SU-DHL-6 (cell line): Measurements from ENCODE around the gene EDA.

Experiments used
- EZH2phosphoT487 ChIP-seq: fragments of 200-600 bp; sonication (generic), shearing (Covaris generic); conservative IDR thresholded peaks from 2 replicates; pipeline ENCODE4 v1.6.1; 2018; ENCODE audit warnings: mild to moderate bottlenecking, antibody characterized with exemption, low read length, moderate library complexity, mixed read lengths
- TF ChIP-seq, protein P1 (sequence below): fragments of 200-600 bp; sonication (generic); IDR thresholded peaks from one replicate; pipeline ENCODE4 v1.5.1; 2017; ENCODE audit warnings: antibody characterized with exemption, mild to moderate bottlenecking, low read length, moderate library complexity; ENCODE audit not compliant: insufficient read depth, poor library complexity, severe bottlenecking

DNA sequence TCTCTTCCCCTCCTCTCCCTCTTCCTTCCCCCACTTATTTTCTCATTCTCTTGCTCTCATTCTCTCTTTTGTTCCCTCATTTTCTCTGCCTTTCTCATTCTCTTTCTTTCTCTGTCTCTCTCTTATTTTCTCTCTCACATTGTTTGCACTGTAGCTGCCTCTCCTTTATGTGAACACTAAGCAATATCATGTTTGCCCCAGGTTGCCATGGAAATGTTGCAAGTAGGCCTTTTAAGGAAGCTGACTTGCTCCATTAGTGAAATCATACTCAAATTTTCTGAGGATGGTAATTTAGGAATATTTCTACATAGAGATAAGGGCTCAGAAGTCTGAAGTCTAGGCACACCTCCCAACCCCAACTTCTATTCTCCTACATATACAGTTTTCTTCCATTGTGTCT is 130.1 kb downstream of the EDA start:
- TF ChIP-seq, protein P1, sequence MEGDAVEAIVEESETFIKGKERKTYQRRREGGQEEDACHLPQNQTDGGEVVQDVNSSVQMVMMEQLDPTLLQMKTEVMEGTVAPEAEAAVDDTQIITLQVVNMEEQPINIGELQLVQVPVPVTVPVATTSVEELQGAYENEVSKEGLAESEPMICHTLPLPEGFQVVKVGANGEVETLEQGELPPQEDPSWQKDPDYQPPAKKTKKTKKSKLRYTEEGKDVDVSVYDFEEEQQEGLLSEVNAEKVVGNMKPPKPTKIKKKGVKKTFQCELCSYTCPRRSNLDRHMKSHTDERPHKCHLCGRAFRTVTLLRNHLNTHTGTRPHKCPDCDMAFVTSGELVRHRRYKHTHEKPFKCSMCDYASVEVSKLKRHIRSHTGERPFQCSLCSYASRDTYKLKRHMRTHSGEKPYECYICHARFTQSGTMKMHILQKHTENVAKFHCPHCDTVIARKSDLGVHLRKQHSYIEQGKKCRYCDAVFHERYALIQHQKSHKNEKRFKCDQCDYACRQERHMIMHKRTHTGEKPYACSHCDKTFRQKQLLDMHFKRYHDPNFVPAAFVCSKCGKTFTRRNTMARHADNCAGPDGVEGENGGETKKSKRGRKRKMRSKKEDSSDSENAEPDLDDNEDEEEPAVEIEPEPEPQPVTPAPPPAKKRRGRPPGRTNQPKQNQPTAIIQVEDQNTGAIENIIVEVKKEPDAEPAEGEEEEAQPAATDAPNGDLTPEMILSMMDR = no peak
- TF ChIP-seq EZH2phosphoT487 = no peak
